ENCODE data around the gene GNRHR.

- TF ChIP-seq POLR2AphosphoS5 (IDR thresholded peaks at IDR 0.05; ENCODE audit: borderline replicate concordance, low read depth, low read length) (no peak), EZH2 (IDR thresholded peaks at IDR 0.05) (no peak)
Measured at GRCh38 chr4:67712000-67712625, 42.1 kb downstream of the GNRHR start.
